CD1c-positive myeloid dendritic cell (primary cell): ENCODE measurements around the gene TLCD1.

Source experiments
- DNase-seq: peaks from one replicate; pipeline ENCODE4 v3.0.0-alpha.2; 2016; ENCODE audit errors: extremely low spot score

Gene TLCD1

DNA sequence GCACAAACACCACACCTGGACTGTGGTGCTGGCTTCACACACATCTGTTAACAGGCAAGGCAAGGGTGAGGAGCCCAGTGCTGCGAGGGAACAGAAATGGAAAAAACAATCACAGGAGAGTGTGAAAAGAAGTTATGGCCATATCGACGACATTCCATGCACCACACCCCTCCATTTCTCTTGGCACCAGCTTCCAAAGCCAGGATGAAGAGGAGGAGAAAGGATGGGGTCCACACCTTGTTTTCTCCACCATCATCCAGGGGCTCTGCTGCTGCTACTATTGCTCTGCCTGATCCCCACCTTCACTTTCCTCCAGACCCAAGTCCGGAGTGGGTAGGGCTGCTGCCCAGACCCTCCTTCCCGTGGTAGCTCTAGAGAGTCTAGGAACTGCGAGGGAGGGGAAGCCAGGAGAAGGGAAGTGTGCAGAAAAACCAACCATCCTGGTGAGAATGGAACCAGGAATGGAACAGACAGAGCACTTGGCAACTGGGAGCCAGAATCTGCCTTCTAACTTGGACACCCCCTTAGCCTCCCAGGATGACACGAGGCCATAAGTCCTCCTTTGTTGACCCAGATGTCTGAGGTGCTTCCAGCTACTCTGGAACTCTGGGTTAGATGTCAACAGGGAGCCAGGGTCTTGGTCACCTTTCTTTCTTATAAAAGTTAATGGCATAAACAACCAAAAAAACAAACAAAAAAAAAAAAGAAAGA lies 13.2 kb downstream of the TLCD1 start:
- DNase-seq = no peak

- DNase-seq = peak; percentile 89
Observed at GRCh38 chr17:28712032-28712704, 13.9 kb downstream of the TLCD1 start.

GRCh38 chr17:28711723-28712031 lies 14.4 kb downstream of the TLCD1 start, which contains the start of gene PROCA1:
PROCA1 (minus strand) TSS chr17:28711888; CDS start chr17:28711660, 228 bp downstream.
- no peak for DNase-seq

DNA sequence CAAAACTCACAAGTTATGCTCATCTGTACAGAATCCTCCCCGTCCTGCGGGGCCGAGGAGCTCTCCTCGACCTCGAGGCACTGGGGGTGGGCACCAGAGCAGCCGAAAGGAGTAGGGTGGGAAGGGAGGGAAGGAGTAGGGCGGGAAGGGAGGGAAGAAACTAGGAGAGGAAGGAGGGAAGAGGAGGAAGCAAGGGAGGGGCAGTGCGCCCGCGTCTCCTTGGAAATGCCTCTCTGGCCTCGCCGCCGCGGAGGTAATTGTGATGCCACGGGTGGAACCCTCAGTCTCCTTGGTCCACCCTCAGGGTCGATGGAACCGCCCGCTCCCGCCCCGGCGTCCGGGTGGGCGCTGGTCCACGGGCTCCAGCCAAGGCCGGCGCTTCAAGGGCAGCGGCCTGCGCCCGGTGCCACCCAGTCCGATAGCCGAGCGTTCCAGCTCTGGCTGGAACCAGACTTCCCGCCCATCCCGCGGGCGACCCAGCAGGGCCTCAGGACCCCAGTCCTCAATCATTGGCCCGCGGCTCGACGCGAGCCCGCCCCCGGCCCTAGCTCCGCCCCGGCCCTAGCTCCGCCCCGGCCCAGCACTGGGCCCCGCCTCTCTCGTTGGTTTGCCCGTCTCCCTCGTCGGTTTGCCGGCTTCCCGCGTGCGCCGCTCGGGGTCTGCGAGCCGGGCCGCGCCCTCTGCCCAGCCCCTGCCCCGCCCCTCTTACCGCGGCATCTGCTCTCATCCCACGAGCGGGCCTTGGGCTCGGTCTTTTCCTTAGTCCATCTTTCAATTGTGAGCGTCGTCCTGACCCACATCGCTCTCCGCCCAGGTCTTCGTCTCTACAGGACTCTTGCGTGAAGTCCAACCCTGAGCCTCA lies 14.9 kb downstream of the TLCD1 start:
- DNase-seq = peak; percentile 83

GRCh38 chr17:28707339-28707720 lies 18.7 kb downstream of the TLCD1 start:
- DNase-seq = no peak

- DNase-seq = no peak
Observed at GRCh38 chr17:28706471-28707338, 19.3 kb downstream of the TLCD1 start.

- DNase-seq = no peak
Observed at GRCh38 chr17:28705728-28706334, 20.2 kb downstream of the TLCD1 start.

DNA sequence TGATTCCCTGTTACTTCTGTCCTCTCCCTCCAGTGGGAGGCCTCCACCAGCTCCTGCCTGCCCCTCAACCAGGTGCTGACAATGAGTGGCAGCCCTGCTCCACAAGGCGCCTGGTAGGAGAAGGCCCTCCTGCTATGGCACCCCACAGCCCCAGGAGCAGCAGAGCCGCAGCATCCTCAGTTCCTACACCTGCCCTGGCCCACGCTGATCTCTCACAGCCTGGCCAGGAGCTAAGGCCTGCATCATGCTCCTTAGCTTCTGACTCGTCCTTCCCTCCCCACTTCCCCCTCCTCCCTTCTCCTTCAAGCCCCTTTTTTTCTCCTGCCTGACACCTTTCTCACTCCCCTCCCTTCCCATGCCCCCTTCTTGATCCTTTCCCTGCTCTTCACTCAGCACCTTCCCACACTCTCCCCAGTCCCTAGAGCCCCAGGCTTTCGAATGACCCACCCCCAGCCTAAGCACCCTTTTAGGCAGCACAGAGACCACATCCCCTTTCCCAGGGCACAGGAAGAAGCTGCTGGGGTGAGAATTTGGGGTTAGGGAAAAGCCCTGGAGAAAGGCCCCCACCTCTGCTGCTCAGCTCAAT lies 20.9 kb downstream of the TLCD1 start:
- no peak for DNase-seq

GRCh38 chr17:28704219-28704858 lies 21.7 kb downstream of the TLCD1 start:
- DNase-seq = no peak

DNA sequence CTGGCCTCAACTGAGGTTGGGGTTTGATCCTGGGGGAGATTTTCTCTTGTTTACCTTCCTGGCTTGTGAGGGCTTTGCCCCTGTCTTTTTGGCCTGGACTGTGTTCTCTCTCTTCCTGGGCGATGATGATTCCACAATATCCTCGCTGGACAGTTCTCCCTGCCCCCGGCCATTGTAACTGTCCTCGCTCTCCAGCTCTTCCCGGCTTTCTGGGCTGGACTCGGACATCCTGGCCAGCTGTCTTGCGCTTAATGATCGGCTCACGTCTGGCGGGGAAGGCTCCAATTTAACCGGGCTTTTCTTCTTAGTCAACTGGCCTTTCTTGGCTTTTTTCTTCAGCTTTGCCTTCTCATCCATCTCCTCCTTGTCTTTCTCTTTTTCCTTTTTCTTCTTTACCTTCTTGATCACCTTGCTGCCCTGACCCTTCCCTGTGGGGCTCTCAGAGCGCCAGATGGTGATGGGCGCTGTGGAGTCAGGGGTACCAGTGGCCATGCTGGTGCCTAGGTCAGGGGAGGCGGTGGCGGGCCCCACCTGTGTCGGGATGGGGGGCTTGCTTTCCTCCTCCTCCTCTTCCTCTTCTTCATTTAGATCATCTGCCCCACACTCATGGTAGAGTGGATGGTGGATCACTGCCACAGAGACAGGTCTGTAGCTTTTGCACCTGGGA lies 22.3 kb downstream of the TLCD1 start:
- DNase-seq = no peak

DNA sequence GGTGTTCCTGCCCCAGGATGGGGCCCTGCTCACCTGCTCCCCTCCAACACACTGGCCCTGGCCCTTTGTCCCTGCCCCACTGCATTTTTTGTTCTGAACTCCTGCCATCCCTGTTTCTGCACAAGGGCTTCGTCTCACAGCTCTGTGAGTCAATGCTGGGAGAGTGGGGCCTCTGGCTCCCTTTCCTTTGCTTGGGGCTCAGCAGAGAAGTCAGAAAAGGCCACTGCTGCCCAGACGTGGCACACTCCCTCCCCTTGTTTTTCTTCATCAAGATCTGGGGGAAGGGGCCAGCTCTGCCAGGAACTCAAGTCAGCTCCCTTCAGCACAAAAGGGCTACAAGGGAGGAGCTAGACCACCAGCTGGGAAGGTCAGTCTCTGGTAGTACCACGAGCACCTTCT lies 23.3 kb downstream of the TLCD1 start:
- no peak for DNase-seq

DNA sequence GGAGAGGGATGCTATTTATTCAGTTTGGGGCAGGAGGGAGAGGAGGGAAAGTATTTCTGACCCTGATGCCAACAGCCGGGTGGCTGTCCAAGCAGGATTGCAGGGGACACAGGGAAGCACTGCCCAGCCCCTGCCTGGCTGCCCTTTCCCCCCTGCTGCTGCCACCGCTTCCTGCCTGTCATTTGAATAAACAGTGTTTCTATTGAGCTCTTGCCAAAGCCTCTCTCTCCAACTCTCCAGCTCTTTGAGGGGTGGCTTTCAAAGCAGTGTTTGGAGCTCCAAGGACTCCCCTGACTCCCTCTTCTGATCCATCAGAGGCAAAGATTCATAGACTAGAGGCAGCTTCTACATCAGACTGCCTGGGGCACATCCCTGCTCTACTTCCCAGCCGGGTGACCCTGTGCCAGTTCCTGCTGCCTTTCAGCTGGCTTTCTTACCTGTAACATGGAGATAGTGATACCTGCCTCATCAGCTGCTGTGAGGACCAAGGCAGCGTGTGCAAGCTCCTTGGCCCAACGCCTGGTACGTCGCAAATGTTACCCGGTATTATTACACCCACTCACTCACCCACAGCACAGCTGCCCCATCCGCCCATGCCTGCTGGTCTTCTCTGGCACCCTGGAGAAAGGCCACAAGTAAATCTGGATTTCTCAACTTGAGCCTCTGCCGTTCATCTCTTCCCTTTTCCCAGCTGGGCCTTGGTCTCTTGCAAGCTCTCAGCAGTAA lies 23.8 kb downstream of the TLCD1 start:
- no peak for DNase-seq

DNA sequence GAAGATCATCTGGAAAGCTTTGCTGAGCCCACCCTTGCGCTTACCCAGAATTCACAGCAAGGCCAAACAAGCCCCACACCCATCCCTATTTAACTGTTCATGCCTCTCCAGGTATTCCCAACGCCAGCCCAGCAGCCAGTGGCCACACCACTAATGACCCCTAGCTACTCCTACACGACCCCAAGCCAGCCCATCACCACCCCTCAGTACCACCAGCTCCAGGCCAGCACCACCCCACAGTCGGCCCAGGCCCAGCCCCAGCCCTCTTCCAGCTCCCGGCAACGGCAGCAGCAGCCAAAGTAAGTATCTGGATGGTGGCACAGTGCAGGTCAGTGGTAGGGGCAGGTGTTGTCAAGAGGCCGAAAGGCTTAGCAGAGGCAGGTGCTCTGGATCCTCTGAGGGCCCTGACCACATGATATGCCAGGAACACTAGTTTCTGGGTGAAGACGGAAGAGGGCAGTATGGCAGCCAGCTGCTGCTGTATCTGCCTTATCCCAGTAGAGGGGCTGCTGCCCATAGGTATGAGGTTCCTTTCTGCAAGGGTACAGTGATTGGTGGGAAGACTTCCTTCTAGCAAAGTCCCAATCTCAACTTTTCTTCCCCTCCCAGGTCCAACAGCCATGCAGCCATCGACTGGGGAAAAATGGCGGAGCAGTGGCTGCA lies 25.1 kb downstream of the TLCD1 start:
- DNase-seq = no peak

DNA sequence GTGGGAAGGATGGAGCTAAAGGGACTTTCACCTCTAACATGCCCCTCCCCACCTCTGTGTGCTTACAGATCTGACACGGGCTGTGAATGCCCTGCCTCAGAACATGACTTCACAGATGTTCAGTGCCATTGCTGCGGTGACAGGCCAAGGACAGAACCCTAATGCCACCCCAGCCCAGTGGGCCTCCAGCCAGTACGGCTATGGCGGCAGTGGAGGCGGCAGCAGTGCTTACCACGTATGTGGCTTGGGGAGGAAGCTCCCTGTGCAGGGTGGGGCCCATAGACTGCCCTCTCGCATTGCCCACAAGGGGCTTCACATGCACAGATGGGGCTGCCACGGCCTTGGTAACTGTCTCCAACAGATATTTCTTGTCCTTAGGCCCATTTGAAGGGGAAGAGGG lies 25.8 kb downstream of the TLCD1 start:
- no peak for DNase-seq

DNA sequence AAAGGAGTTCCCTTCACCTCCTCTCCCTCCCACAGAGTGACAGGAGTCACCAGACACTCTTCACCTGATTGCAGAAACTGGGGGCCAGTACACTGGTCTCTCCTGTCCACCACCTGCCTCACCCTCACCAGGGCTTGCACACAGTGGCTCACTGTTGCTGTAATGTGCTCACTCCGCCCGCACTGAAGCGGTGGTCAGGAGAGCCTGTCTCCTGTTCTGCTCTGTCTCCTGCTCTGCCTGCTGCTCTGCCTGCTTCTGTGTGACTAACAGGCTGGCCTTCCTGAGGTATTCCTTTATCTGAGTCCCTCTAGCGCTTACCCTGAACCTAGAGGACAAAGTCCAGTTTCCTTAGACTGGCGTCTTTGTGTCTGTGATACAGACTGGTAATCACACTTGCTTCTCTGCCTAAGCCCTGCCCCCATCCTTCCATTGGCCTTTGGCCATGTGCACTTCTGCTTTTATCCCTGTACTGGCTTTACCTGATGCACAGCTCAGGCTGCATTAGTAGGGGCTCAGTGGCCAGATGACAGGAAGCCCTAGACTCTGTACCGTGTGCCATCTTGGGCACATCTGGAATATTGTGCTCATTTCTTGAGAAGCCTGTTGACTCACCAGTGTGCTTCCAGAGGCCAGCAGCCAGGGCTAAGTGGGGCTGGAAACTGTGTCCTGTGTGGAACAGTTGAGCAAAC lies 27.6 kb downstream of the TLCD1 start:
- no peak for DNase-seq

DNA sequence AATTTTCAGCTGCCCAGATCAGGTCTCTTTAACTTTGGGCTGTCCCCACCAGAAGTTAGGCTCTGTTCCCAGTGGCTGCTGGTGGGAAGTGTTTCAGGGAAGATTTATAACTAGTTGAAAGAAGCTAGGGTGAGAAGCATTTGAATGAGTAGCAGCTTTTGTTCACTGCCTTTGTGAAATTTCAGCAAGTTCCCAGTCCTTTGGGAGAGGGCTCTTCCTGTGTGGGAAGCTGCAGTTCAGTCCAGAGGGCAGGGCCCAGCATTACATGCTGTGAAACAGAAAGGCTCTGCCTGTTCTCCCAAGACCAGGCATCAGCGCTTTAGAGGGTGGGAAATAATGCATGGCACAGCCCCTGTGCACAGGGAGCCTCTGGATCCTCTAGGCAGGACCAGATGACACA lies 32.2 kb downstream of the TLCD1 start:
- no peak for DNase-seq

GRCh38 chr17:28689011-28689410 lies 37.0 kb downstream of the TLCD1 start:
- no peak for DNase-seq

DNA sequence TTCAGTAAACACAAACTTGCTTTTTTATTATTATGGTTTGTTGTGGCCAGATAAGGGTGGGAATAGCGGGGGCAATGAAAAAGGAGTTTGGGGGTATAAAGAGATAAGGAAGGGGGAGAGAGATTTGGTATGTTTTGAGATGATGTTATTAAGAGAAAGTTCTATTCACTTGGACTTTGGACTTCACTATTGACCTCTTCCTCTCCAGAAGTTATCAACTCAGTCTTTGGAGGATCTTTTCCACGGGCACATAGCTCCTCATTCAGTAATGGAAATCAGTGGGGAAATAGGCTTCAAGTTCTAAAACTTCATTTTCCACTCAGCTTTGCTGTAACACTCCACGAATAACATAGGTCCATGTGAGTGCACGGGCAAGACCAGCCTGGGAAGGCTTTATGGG lies 37.6 kb downstream of the TLCD1 start:
- no peak for DNase-seq
